Ramos (cell line): Measurements from ENCODE around the gene CCR9.

Experiments used
- in situ Hi-C: fragments of 300-500 bp; cut with MboI; formaldehyde crosslinking; loops from one replicate; pipeline ENCODE4 v1.14.3; 2022; ENCODE audit warnings: low sequenced_read_pairs; ENCODE audit not compliant: unreplicated experiment

The CCR9 gene

DNA sequence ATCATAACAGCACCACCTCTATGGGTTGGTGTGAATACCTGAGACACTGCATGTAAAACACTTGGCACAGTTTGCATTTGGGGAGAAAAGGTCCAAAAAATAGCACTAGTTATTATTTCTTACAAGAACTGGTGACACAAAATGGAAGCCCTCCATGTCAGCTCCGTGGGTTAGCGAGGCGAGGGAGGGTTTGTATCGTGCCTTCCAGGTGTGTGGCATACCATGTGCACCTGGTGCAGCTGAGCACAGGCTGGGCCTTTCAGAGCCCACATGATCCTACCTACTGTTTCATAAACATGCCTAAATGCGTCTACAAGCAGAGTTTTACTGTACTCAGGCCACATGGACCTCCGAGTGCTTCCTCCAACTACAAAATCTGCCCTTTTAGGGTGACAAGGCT lies 62.5 kb downstream of the CCR9 start:
- in situ Hi-C loops, result loop anchor here (10.0 to 25.0 kb wide), 2 partner anchors 426 to 912 kb away; partner anchors contain the start of genes CCR5 and CLEC3B

DNA sequence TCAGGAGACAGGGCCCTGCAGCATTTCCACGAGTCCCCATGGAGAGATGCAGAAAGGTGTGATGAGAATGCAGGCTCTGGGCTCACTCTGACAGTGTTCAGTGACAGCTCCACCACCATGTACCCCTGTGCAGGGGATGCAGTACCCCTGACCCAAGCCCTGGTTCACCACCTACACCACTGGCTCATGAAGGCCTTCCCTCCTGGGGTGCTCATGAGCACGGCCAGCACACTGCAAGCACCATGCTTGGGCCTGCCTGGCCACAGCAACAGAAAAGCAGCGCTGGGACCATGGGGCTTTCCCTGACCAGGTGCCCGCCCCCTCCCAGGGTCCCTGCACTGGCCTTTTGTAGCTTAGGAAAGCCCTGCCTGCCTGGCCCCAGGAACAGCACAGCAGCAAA lies 63.1 kb downstream of the CCR9 start:
- in situ Hi-C loops, result loop anchor here (10.0 to 25.0 kb wide), 2 partner anchors 425 to 912 kb away; partner anchors contain the start of genes CCR5 and CLEC3B

DNA sequence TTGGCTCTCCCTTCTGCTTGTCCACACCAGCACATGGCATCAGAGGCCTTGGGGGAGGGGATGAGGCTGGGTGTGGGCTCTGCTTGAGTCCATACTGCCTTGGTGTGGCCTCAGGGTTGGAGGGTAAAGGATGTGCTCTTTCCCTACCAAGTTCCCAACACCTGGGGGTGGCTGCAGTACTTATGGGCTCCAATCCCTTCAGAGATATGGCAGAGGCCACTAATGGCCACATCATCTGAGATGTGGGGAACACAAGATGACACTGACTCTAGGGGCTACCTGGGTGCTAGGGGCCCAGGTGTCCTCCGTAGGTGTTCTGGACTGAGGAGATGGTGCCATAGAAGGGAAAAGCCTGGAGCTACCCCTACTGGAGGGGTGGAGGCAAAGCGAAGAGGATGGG lies 63.8 kb downstream of the CCR9 start:
- in situ Hi-C loops, result no loop called here

DNA sequence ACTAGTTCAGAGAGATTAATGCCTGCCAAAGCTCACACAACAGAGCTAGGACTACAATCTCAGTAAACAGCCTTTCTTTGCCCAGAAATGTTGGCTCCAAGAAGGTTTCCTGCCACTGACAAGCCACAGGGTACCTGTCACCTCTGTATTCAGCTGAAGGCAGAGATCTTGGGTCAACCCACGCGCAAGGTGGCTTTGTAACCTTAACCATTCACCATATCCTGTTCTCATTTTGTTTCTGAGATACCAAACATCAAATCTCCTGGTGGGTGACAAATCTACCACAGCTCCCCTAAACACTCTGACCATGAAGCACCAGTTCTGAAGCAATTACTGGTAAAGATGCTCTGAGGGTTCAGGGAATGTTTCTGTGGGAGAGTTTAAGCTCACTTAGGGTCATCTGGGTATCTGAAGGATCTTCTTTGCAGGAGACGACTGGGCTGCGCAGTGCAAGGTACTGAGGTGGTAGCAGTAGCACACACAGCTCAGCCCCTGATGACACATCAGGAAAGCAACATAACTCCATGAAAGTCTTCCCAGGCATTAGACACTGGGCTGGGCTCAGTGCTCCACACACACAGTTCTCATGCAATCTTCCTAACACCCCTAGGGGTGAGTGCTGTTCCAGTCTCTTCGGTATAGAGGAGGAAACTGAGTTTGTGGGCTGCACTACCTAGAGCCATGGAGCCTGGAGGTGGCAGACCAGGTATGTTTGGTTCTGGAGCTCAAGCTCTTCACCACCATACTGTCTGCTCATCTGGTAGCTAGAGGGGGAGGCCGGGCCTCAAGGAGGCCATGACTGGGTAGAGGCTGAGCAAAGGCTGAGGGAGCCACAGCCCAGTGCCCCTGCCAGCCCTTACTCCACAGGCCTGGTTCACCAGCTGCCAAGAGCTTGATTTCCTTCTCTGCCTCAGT lies 64.6 kb downstream of the CCR9 start:
- in situ Hi-C loops, result no loop called here

DNA sequence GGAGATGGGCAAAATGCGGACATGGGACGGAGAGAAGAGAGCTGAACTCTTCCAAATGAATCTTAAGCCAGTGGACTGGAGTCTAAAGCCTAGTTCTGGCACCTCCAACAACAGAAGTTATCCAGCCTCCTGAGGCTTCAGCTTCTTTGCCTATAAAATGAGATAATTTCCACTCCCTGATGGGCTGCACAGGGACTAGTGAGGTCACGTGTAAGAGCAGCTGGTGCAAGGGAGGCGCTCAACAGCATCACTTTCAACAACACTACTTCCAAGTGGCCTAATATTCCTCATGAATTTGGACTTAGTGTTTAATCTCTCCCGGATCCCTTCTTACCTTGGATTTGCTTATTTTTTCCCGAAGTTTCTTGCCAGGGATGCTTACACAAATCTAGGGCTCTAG lies 65.6 kb downstream of the CCR9 start:
- in situ Hi-C loops, result no loop called here

DNA sequence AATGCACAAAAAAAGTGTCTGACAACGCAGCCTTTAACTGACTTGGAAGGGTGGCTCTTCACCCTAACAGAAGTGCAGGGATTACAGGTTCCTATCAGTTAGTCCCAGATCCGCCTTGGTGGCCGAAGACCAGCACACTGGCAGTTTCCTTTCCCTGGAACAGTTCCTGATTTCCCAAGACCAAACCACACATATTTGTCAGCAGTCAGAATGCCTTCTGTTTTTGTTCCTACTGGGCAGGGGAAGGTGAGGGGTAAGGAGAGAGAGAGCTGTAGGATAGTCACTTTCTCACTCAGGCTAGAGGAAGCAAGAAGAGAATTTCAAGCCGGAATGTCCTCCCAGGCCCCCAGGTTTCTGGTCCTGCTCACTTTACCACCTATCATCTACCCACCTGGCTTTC lies 66.1 kb downstream of the CCR9 start:
- in situ Hi-C loops, result no loop called here
